K562 (cell line): ENCODE results near the gene PLEKHG5. TPM values are rescaled to one million over a fixed set of nuclear protein-coding genes. Genes with fewer than 3 reads are reported as not detected.

Experiments used
- ATF1 ChIP-seq, 2 experiments: fragments of 450-650 bp in 1 of 2; IDR thresholded peaks; 2 replicates each; pipeline ENCODE4 v1.6.1; 2016; ENCODE audit warnings: missing compliant biosample characterization in 1 of 2, missing genetic modification characterization in 1 of 2
- CREB3L1 ChIP-seq: fragments of 450-650 bp; IDR thresholded peaks from 2 replicates; pipeline ENCODE4 v1.6.1; 2014; ENCODE audit warnings: low read depth, mild to moderate bottlenecking, moderate library complexity, borderline replicate concordance
- EHMT2 ChIP-seq: fragments of 450-650 bp; IDR thresholded peaks from 2 replicates; pipeline ENCODE4 v1.6.1; 2018; ENCODE audit warnings: antibody characterized with exemption
- HDAC6 ChIP-seq: IDR thresholded peaks from 2 replicates; pipeline ENCODE4 v1.6.1; 2012; ENCODE audit warnings: low read depth, mild to moderate bottlenecking, control low read depth, inconsistent platforms, low read length, moderate library complexity
- HLTF ChIP-seq: fragments of 450-650 bp; IDR thresholded peaks from 2 replicates; pipeline ENCODE4 v1.6.1; 2016
- MITF ChIP-seq: IDR thresholded peaks from 2 replicates; pipeline ENCODE4 v1.6.1; 2014; ENCODE audit warnings: antibody characterized with exemption
- NCOA2 ChIP-seq, 2 experiments: fragments of 450-650 bp; IDR thresholded peaks; 2 replicates each; pipeline ENCODE4 v1.6.1; 2018; ENCODE audit warnings: mild to moderate bottlenecking in 2 of 2, moderate library complexity in 1 of 2; ENCODE audit not compliant: partially characterized antibody in 2 of 2
- NONO ChIP-seq, 2 experiments: fragments of 200-400 bp in 1 of 2; fragments of 450-650 bp in 1 of 2; formaldehyde crosslinking in 1 of 2; IDR thresholded peaks; 2 replicates each; pipeline ENCODE4 v1.6.1; 2017; ENCODE audit warnings: low read depth in 2 of 2, mild to moderate bottlenecking in 2 of 2, moderate library complexity in 2 of 2, low read length in 1 of 2
- NR2F6 ChIP-seq: fragments of 450-650 bp; formaldehyde crosslinking; IDR thresholded peaks from 2 replicates; pipeline ENCODE4 v1.4.0; 2020; ENCODE audit warnings: mild to moderate bottlenecking
- REST ChIP-seq, 2 experiments: fragments of 450-650 bp; formaldehyde crosslinking in 1 of 2; IDR thresholded peaks; 2 replicates each; pipeline versions ENCODE4 v1.4.0 to v1.6.1; 2014 to 2020; ENCODE audit warnings: mild to moderate bottlenecking in 2 of 2, borderline replicate concordance in 1 of 2, low read depth in 1 of 2
- SRSF3 ChIP-seq: fragments of 200-400 bp; formaldehyde crosslinking; IDR thresholded peaks from 2 replicates; pipeline ENCODE4 v1.6.1; 2016; ENCODE audit warnings: mild to moderate bottlenecking, low read length, moderate library complexity; ENCODE audit not compliant: insufficient read depth
- ZBTB2 ChIP-seq: fragments of 450-650 bp; IDR thresholded peaks from 2 replicates; pipeline ENCODE4 v1.6.1; 2016; ENCODE audit warnings: antibody characterized with exemption
- polyA plus RNA-seq, 8 experiments: library from polyadenylated mRNA; depleted of rRNA in 4 of 8; stranded (reverse) in 5 of 8; unstranded in 3 of 8; fragments of >200 nt; fragmentation: Nextera tagmentation in 2 of 8; fragmentation: Illumina TruSeq in 1 of 8; extraction: Ambion mirVana in 2 of 8; extraction: Trizol in 1 of 8; gene quantifications; 2 replicates each; pipeline versions ENCODE4 v1.2.1 to v1.2.3, GENCODE V29; 2011 to 2014; ENCODE audit warnings: inconsistent platforms in 1 of 8, missing spikeins in 1 of 8
- total RNA-seq, 7 experiments: library from RNA; depleted of rRNA in 6 of 7; stranded (reverse); fragments of >200 nt in 6 of 7; fragmentation: Illumina TruSeq in 2 of 7; extraction: Trizol in 2 of 7; gene quantifications; 2 replicates each; pipeline versions ENCODE4 v1.2.1 to v1.2.3, GENCODE V29; 2011 to 2021; ENCODE audit warnings: low replicate concordance in 1 of 7

Gene PLEKHG5
- total and polyA plus RNA-seq, 9 of the 15 experiments (the other 6 are each of a cell fraction or from before 2014, with no cell fraction given) = 0.04 to 0.29 (median 0.09) TPM; not detected in 3

GRCh38 chr1:6423321-6423999 is 68.0 kb downstream of the PLEKHG5 start (continued):
- TF ChIP-seq REST (IDR thresholded peaks at IDR 0.05; ENCODE audit: borderline replicate concordance) = peak; percentile 61; the same call in 1 of the 2 replicates
- TF ChIP-seq REST (CRISPR knock-in tag; IDR thresholded peaks at IDR 0.05; ENCODE audit: low read depth) = no peak
- no peak for TF ChIP-seq CREB3L1
- TF ChIP-seq HLTF = no peak
- no peak for TF ChIP-seq HDAC6
- TF ChIP-seq NONO (IDR thresholded peaks at IDR 0.05; ENCODE audit: low read depth in 2 of 2, low read length in 1 of 2) = no peak
- no peak for TF ChIP-seq ATF1 (CRISPR knock-in tag; IDR thresholded peaks at IDR 0.05)
- peak; percentile 27; the same call in 1 of the 2 replicates for TF ChIP-seq ATF1 (tag; IDR thresholded peaks at IDR 0.05)
- TF ChIP-seq NCOA2 (IDR thresholded peaks at IDR 0.05; ENCODE audit: partially characterized antibody in 2 of 2) = no peak
- TF ChIP-seq SRSF3 = no peak
- TF ChIP-seq NR2F6 (CRISPR knock-in tag) = no peak
- TF ChIP-seq MITF = no peak
- TF ChIP-seq ZBTB2 = peak; percentile 16; the same call in 1 of the 2 replicates
- TF ChIP-seq EHMT2 = no peak
